PC-9 (cell line): ENCODE measurements around the gene C10orf67. TPM values are rescaled to one million over a fixed set of nuclear protein-coding genes. Genes with fewer than 3 reads are reported as not detected.
A peak's percentile ranks its signal among the peaks of the same experiment; 100 is the strongest.

Experiments
- BruUV-seq: library from RNA; stranded (reverse); fragments of 400-500 nt; replicated peaks from 2 replicates; lab custom pipeline; 2021; lab: Mats Ljungman, UMichigan
- CTCF ChIA-PET: fragments of 300-600 bp; sonication (Branson Sonifier 250); formaldehyde crosslinking; loops from one replicate; lab custom pipeline; 2022; ENCODE audit warnings: antibody characterized with exemption; lab: Charles Lee
- POLR2A ChIA-PET: fragments of 300-600 bp; sonication (Branson Sonifier 250); formaldehyde crosslinking; loops from one replicate; lab custom pipeline; 2022; ENCODE audit warnings: antibody characterized with exemption; ENCODE audit not compliant: unreplicated experiment; lab: Charles Lee
- DNase-seq, 2 experiments: peaks; one replicate each; pipeline versions ENCODE4 v3.0.0 to v3.0.0-alpha.2; 2015 to 2022; ENCODE audit warnings: mixed read lengths in 1 of 2
- H2AFZ ChIP-seq: fragments of 200-600 bp; sonication (generic); 2 replicates; pipeline ENCODE4 v1.8.1; 2017; ENCODE audit warnings: antibody characterized with exemption
- H3F3A ChIP-seq: fragments of 200-600 bp; sonication (generic); 2 replicates; pipeline ENCODE4 v1.8.1; 2017; ENCODE audit warnings: antibody characterized with exemption, mild to moderate bottlenecking, low read depth; ENCODE audit not compliant: insufficient read depth
- H3K27ac ChIP-seq: fragments of 200-600 bp; sonication (generic); 2 replicates; pipeline ENCODE4 v1.6.1; 2016; ENCODE audit warnings: mixed run types
- H3K27me3 ChIP-seq: fragments of 200-600 bp; sonication (generic); 2 replicates; pipeline ENCODE4 v1.6.1; 2016; ENCODE audit warnings: low read depth, mixed run types; ENCODE audit not compliant: insufficient read depth
- H3K36me3 ChIP-seq: fragments of 200-600 bp; sonication (generic); 2 replicates; pipeline ENCODE4 v1.6.1; 2016; ENCODE audit warnings: low read depth, mixed run types
- H3K4me1 ChIP-seq: fragments of 200-600 bp; sonication (generic); replicated peaks from 2 replicates; pipeline ENCODE4 v1.6.1; 2016; ENCODE audit warnings: mixed run types; ENCODE audit not compliant: insufficient read depth
- H3K4me2 ChIP-seq: fragments of 200-600 bp; sonication (generic); 2 replicates; pipeline ENCODE4 v1.6.1; 2017; ENCODE audit warnings: mixed run types
- H3K4me3 ChIP-seq: fragments of 200-600 bp; sonication (generic); 2 replicates; pipeline ENCODE4 v1.6.1; 2016; ENCODE audit warnings: mixed run types
- H3K79me2 ChIP-seq: fragments of 200-600 bp; sonication (generic); 2 replicates; pipeline ENCODE4 v1.6.1; 2017; ENCODE audit warnings: low read depth, mixed run types
- H3K9me2 ChIP-seq: fragments of 200-600 bp; sonication (generic); 2 replicates; pipeline ENCODE4 v1.8.1; 2017; ENCODE audit warnings: mild to moderate bottlenecking; ENCODE audit not compliant: insufficient read depth
- H3K9me3 ChIP-seq: fragments of 200-600 bp; sonication (generic); 2 replicates; pipeline ENCODE4 v1.8.1; 2016; ENCODE audit warnings: low read depth; ENCODE audit not compliant: insufficient read depth
- H4K20me1 ChIP-seq: fragments of 200-600 bp; sonication (generic); 2 replicates; pipeline ENCODE4 v1.8.1; 2017; ENCODE audit not compliant: insufficient read depth
- EZH2 ChIP-seq: fragments of 200-600 bp; sonication (generic); IDR thresholded peaks from 2 replicates; pipeline ENCODE4 v1.8.0; 2017; ENCODE audit warnings: antibody characterized with exemption, low read depth
- intact Hi-C: fragments of 100-400 bp; cut with micrococcal nuclease; formaldehyde crosslinking; loops from one replicate; pipeline ENCODE4 v1.10.0; 2022; ENCODE audit not compliant: unreplicated experiment
- total RNA-seq: library from RNA; stranded (reverse); gene quantifications from 2 replicates; pipeline ENCODE4 v1.2.3, GENCODE V29; 2021
- TF ChIP-seq, protein P1 (sequence below): fragments of 200-600 bp; sonication (generic); conservative IDR thresholded peaks from 2 replicates; pipeline ENCODE4 v1.6.1; 2017; ENCODE audit warnings: mixed run types, antibody characterized with exemption, mild to moderate bottlenecking, moderate library complexity

Gene C10orf67
- total RNA-seq, 1 experiment from 2014 or later: 1.2 TPM

DNA sequence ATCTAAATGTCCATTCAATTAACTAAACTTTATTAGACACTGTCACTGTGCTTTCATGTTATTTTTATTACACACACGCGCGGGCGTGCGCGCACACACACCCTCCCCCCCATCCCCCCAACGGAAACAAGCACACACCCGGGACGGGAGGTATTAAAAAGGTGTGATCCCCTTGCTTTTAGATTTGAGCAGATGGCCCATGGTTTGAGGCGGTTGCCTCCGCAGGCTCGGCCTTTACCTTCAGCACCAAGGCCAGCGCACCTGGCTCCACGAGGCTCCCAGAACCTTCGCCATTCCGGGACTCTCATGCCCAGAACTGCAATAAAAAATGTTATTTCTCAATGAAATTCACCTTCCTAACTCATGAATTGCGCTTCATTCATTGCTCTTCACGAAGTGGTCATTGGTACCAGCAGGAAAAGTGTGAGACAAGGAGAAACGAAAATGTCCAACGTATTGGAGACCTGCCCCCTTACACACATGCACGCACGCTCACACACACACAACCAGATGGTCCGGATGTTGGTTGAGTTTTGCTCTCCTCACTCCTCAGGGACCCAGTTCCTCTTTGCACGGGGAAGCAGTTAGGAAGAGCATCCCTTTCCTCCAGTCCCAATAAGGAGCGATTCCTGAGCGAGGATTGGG is 173.2 kb downstream of the C10orf67 start:
- no TSS peak for BruUV-seq
- Histone ChIP-seq H3K9me3 (no peaks in the 10 kb centered on the region), H3K4me1 (no peaks in the 10 kb centered on the region), H2AFZ (no peak overlapping the region), H3K27ac (no peak overlapping the region), H3K4me2 (no peak overlapping the region), H3K36me3 (no peaks in the 10 kb centered on the region), H3K4me3 (no peak overlapping the region), H3K27me3 (no peaks in the 10 kb centered on the region), H4K20me1 (no peaks in the 10 kb centered on the region), H3K9me2 (no peaks in the 10 kb centered on the region), H3F3A (no peaks in the 10 kb centered on the region), H3K79me2 (no peaks in the 10 kb centered on the region)
- CTCF ChIA-PET: no interaction called here
- TF ChIP-seq, protein P1, sequence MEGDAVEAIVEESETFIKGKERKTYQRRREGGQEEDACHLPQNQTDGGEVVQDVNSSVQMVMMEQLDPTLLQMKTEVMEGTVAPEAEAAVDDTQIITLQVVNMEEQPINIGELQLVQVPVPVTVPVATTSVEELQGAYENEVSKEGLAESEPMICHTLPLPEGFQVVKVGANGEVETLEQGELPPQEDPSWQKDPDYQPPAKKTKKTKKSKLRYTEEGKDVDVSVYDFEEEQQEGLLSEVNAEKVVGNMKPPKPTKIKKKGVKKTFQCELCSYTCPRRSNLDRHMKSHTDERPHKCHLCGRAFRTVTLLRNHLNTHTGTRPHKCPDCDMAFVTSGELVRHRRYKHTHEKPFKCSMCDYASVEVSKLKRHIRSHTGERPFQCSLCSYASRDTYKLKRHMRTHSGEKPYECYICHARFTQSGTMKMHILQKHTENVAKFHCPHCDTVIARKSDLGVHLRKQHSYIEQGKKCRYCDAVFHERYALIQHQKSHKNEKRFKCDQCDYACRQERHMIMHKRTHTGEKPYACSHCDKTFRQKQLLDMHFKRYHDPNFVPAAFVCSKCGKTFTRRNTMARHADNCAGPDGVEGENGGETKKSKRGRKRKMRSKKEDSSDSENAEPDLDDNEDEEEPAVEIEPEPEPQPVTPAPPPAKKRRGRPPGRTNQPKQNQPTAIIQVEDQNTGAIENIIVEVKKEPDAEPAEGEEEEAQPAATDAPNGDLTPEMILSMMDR: no peak
- TF ChIP-seq EZH2: no peak
- peak in 1 of 2 experiments; percentile 12 for DNase-seq
- intact Hi-C loops: no loop called here
- POLR2A ChIA-PET: no interaction called here

DNA sequence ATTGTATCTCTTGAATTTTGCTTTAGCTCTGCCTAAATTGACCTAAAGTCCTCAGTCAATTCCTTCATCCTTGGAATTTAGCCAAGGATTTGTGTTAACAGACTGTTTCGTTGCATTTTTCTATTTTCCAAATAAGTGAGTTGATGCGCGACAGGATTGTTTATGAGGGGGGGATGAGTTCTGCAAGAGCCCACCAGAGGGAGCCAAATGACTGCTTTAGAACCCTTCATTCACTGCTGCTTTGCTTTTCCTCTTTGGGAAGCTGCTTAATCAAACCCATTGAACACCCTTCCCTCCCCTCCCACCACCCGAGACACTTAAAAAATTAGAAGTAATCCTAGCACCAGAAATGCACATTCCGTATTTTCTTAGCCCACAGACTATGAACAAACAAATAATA is 186.2 kb downstream of the C10orf67 start:
- Histone ChIP-seq H3K27me3 (no peaks in the 10 kb centered on the region), H4K20me1 (no peaks in the 10 kb centered on the region), H3K9me2 (no peaks in the 10 kb centered on the region), H3K36me3 (no peaks in the 10 kb centered on the region), H3K4me2 (peak overlapping the region; percentile 46), H3K4me1 (no peaks in the 10 kb centered on the region), H3K9me3 (no peaks in the 10 kb centered on the region), H3K27ac (no peak overlapping the region), H3K79me2 (no peaks in the 10 kb centered on the region), H2AFZ (no peak overlapping the region), H3K4me3 (no peak overlapping the region), H3F3A (no peaks in the 10 kb centered on the region)
- ChIA-PET CTCF (interaction anchor here (0.8 kb wide), 1 partner anchor 152 kb away, joined by 3 read pairs; no protein-coding TSS in a partner anchor), POLR2A (no interaction called here)
- intact Hi-C loops: loop anchor here (1.0 to 5.0 kb wide), 5 partner anchors 135 to 1361 kb away; no protein-coding TSS in a partner anchor
- DNase-seq: peak in 1 of 2 experiments; percentile 37
- BruUV-seq: no TSS peak
- no peak for TF ChIP-seq EZH2
- TF ChIP-seq, protein P1: peak; percentile 87

DNA sequence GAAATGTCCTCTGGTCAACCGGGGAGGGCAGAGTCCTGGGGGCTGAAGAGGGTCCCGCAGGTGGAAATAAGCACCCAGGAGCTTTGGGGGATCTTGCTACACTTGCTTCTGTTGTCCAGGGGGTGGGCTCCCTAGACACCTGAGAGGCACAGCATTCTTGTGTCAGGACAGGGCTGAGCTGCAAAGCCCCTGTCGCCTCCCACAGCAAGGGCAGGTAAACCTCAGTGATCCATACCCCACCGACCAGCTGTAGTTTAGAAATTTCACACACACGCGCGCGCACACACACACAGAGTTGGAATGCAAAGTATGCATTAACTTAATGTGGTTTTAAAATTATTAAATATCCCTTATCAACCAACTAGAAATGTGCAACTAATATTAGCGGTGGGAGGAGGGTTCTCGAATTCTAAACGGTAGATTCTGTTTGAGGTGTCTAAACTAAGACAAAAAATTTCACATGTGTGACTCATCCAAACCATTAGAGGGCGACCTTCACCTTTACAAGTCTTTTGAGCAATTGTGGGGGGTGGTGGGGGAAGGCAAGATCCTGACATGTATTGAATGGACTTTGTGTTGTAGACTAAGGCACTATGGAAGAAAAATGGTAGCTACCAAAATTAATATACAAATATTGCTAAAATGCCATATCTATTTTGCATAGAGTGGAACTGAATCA is 186.8 kb downstream of the C10orf67 start:
- ChIA-PET POLR2A (no interaction called here), CTCF (interaction anchor here (0.7 to 0.8 kb wide), 2 partner anchors 9 to 153 kb away, joined by 3 read pairs; no protein-coding TSS in a partner anchor)
- Histone ChIP-seq H3K4me1 (no peaks in the 10 kb centered on the region), H3K27me3 (no peaks in the 10 kb centered on the region), H3K79me2 (no peaks in the 10 kb centered on the region), H3K27ac (no peak overlapping the region), H3K4me2 (peak overlapping the region; percentile 46), H3K4me3 (no peak overlapping the region), H4K20me1 (no peaks in the 10 kb centered on the region), H3K36me3 (no peaks in the 10 kb centered on the region), H3F3A (no peaks in the 10 kb centered on the region), H3K9me3 (no peaks in the 10 kb centered on the region), H2AFZ (no peak overlapping the region), H3K9me2 (no peaks in the 10 kb centered on the region)
- no TSS peak for BruUV-seq
- no peak for DNase-seq
- intact Hi-C loops: loop anchor here (1.0 to 5.0 kb wide), 5 partner anchors 135 to 1361 kb away; no protein-coding TSS in a partner anchor
- TF ChIP-seq EZH2: no peak
- TF ChIP-seq, protein P1: no peak
